OCI-LY7 (cell line): ENCODE measurements around the gene NT5C3A.

Experiments used
- CTCF ChIP-seq: fragments of 200-600 bp; sonication (generic); conservative IDR thresholded peaks from 2 replicates; pipeline ENCODE4 v1.5.1; 2014; ENCODE audit warnings: mild to moderate bottlenecking, antibody characterized with exemption, low read length, moderate library complexity, mixed read lengths
- EZH2phosphoT487 ChIP-seq: fragments of 200-600 bp; sonication (generic); IDR thresholded peaks from 2 replicates; pipeline ENCODE4 v1.6.1; 2018; ENCODE audit warnings: low read depth, borderline replicate concordance, mild to moderate bottlenecking, mixed run types, antibody characterized with exemption, low read length, moderate library complexity, mixed read lengths

GRCh38 chr7:33100770-33101169, 38.2 kb upstream of the NT5C3A start:
- no peak for TF ChIP-seq CTCF
- no peak for TF ChIP-seq EZH2phosphoT487
